Measurements from ENCODE around the gene GPR55.

DNA sequence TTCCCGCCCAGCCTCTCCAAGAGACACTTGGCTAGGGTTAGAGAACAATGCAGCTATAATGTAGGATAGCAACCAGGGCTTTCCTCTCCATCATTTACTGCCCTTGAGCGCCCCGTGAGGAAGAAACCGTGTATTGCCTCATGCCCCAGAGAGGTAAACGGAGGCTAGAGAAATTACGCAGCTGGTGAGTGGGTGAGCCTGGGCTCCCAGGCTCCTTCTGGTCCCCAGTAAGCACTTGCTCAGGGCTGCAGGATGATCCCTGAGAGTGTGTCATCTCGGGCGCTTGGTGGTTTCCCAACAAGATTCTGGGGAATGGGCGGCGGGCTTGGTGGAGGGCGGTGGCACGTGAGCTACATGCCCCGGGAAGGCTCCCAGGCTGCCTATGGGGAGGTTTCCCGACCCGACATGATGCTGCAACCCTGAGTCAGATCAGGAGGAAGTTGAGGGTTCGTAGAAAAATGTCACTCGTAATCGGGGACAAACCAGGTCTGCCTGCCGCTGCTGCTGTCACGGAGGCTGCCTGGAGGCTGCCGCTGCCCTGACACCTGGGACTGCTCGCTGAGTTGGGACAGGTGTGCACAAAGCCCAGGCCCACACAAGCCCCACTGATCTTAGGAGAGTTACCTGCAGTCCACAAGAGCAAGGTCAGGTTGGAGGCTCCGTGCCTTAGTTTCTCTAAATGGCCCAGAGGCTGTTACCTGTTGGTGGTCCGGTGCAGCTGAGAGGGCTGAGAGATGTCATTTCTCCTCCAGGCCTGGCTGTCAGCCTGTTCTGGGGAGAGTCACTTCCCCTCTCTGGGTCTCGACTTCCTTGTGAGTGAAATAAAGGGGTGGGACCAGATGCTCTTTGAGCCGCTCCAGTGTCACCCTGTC is at the start of gene GPR55:
- TF ChIP-seq EP300 (IDR thresholded peaks at IDR 0.05) = no peak
- TF ChIP-seq, protein P1, sequence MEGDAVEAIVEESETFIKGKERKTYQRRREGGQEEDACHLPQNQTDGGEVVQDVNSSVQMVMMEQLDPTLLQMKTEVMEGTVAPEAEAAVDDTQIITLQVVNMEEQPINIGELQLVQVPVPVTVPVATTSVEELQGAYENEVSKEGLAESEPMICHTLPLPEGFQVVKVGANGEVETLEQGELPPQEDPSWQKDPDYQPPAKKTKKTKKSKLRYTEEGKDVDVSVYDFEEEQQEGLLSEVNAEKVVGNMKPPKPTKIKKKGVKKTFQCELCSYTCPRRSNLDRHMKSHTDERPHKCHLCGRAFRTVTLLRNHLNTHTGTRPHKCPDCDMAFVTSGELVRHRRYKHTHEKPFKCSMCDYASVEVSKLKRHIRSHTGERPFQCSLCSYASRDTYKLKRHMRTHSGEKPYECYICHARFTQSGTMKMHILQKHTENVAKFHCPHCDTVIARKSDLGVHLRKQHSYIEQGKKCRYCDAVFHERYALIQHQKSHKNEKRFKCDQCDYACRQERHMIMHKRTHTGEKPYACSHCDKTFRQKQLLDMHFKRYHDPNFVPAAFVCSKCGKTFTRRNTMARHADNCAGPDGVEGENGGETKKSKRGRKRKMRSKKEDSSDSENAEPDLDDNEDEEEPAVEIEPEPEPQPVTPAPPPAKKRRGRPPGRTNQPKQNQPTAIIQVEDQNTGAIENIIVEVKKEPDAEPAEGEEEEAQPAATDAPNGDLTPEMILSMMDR (IDR thresholded peaks at IDR 0.05) = peak in 1 of 7 experiments; percentile 10
- no peak for TF ChIP-seq POLR2AphosphoS5 (IDR thresholded peaks at IDR 0.05)

Data from stomach (tissue), 4 donors.